NK-92 (cell line): ENCODE results near the gene MYOZ2.

Source experiments
- DNase-seq: peaks from one replicate; lab custom pipeline; 2025; ENCODE audit not compliant: unreplicated experiment; lab: John Stamatoyannopoulos, UW

MYOZ2 gene

DNA sequence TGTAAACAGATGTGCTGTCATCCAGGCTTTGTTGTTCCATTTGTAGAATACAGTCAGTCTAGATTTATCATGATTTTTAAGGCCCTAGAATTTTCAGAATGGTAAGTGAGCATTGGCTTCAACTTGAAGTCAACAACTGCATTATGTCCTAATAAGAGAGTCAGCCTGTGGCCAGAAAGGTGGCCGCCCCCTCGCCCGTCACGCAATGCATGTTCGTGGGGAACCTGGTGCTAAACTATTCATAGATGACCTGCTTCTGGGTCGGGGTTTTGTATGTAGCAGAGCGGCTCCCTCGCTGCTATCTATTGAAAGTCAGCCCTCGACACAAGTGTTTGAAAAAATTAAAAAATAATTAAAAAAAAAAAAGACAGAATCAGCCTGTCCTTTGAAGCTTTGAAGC lies 101.6 kb downstream of the MYOZ2 start:
- no peak for DNase-seq
